B cell (primary cell): ENCODE results near the gene SLAMF6. TPM values are rescaled to one million over a fixed set of nuclear protein-coding genes. Genes with fewer than 3 reads are reported as not detected.
"Not testable (repeated sequence)": the region's sequence is repeated elsewhere in the genome, so short reads cannot be mapped to it uniquely, and the experiment has no call there.

Source experiments
- ATAC-seq: fragments of 200-7000 bp; cut with Tn5 transposase; one replicate; pipeline ENCODE4 v1.10.0; 2021; ENCODE audit warnings: low read depth, mild to moderate bottlenecking, moderate number of reproducible peaks, moderate library complexity
- CTCF ChIA-PET: fragments of 350-600 bp; sonication (Branson Sonifier 250); formaldehyde crosslinking; loops from one replicate; lab custom pipeline; 2021; ENCODE audit warnings: antibody characterized with exemption, inconsistent platforms; lab: Charles Lee
- POLR2A ChIA-PET: fragments of 350-600 bp; sonication (Branson Sonifier 250); formaldehyde crosslinking; loops from one replicate; lab custom pipeline; 2021; ENCODE audit warnings: antibody characterized with exemption; lab: Charles Lee
- DNase-seq: peaks from one replicate; pipeline ENCODE4 v3.0.0; 2013
- H2AFZ ChIP-seq: 2 replicates; pipeline ENCODE4 v1.6.1; 2012; ENCODE audit warnings: mild to moderate bottlenecking, low read depth, low read length; ENCODE audit not compliant: insufficient read depth, poor library complexity, severe bottlenecking
- H3K27ac ChIP-seq, 2 donors: 1 replicate in 1 of 2; 2 replicates in 1 of 2; pipeline ENCODE4 v1.5.1; 2012 to 2013; ENCODE audit warnings: low read length in 2 of 2, mild to moderate bottlenecking in 2 of 2, moderate library complexity in 1 of 2
- H3K27me3 ChIP-seq, 4 experiments: fragments of 200-600 bp in 1 of 4; sonication (generic) in 1 of 4; replicated peaks in 1 of 4; 1 replicate in 2 of 4; 2 replicates in 2 of 4; pipeline versions ENCODE4 v1.6.1 to v1.7.0; 2013 to 2016; ENCODE audit warnings: low read length in 3 of 4, mild to moderate bottlenecking in 2 of 4, mixed read lengths in 1 of 4, moderate library complexity in 1 of 4; ENCODE audit not compliant: insufficient read depth in 4 of 4, control insufficient read depth in 3 of 4; ENCODE audit errors: control extremely low read depth in 1 of 4
- H3K36me3 ChIP-seq, 2 experiments: replicated peaks in 1 of 2; 1 replicate in 1 of 2; 2 replicates in 1 of 2; pipeline versions ENCODE4 v1.6.1 to v1.7.1; 2013; ENCODE audit warnings: low read length in 1 of 2; ENCODE audit not compliant: insufficient read depth in 2 of 2, control insufficient read depth in 1 of 2; ENCODE audit errors: control extremely low read depth in 1 of 2, extremely low read depth in 1 of 2
- H3K4me1 ChIP-seq, 2 donors: fragments of 200-600 bp in 1 of 2; sonication (generic) in 1 of 2; 1 replicate in 1 of 2; 2 replicates in 1 of 2; pipeline versions ENCODE4 v1.5.1 to v1.6.1; 2013 to 2017; ENCODE audit warnings: low read length in 2 of 2; ENCODE audit not compliant: control insufficient read depth in 2 of 2, insufficient read depth in 2 of 2
- H3K4me2 ChIP-seq: replicated peaks from 2 replicates; pipeline ENCODE3; 2012; ENCODE audit warnings: mild to moderate bottlenecking, low read depth, low read length; ENCODE audit not compliant: poor library complexity, severe bottlenecking
- H3K4me3 ChIP-seq, 5 experiments: fragments of 200-600 bp in 1 of 5; sonication (generic) in 1 of 5; 1 replicate in 3 of 5; 2 replicates in 2 of 5; pipeline versions ENCODE4 v1.5.1 to v1.7.0; 2011 to 2016; ENCODE audit warnings: low read length in 4 of 5, mild to moderate bottlenecking in 4 of 5, low read depth in 2 of 5, control low read depth in 1 of 5, moderate library complexity in 1 of 5; ENCODE audit not compliant: insufficient read depth in 1 of 5; ENCODE audit errors: control extremely low read depth in 1 of 5, extremely low read depth in 1 of 5
- H3K79me2 ChIP-seq: fragments of 200-600 bp; sonication (generic); one replicate; pipeline ENCODE4 v1.6.0; 2016; ENCODE audit warnings: low read length; ENCODE audit not compliant: control insufficient read depth, insufficient read depth
- H3K9ac ChIP-seq: fragments of 200-600 bp; sonication (generic); 2 replicates; pipeline ENCODE4 v1.6.1; 2017; ENCODE audit warnings: mild to moderate bottlenecking, low read length, moderate library complexity
- H3K9me3 ChIP-seq, 3 donors: one replicate each; pipeline versions ENCODE4 v1.6.1 to v1.7.1; 2013; ENCODE audit warnings: low read length in 2 of 3; ENCODE audit not compliant: control insufficient read depth in 2 of 3, insufficient read depth in 1 of 3; ENCODE audit errors: control extremely low read depth in 1 of 3
- H4K20me1 ChIP-seq: 2 replicates; pipeline ENCODE4 v1.6.0; 2012; ENCODE audit warnings: mild to moderate bottlenecking, low read length; ENCODE audit not compliant: insufficient read depth, control insufficient read depth, poor library complexity, severe bottlenecking
- H3K27ac Mint-ChIP-seq: one replicate; pipeline ENCODE4 v1.8.0; 2021; ENCODE audit warnings: mixed read lengths
- H3K27me3 Mint-ChIP-seq: one replicate; pipeline ENCODE4 v1.8.0; 2021; ENCODE audit warnings: mixed read lengths
- H3K4me1 Mint-ChIP-seq: one replicate; pipeline ENCODE4 v1.8.0; 2021; ENCODE audit warnings: mixed read lengths
- H3K4me3 Mint-ChIP-seq: one replicate; pipeline ENCODE4 v1.8.0; 2021; ENCODE audit warnings: mixed read lengths
- H3K9me3 Mint-ChIP-seq: one replicate; pipeline ENCODE4 v1.8.0; 2022; ENCODE audit warnings: mixed read lengths; ENCODE audit not compliant: insufficient read depth
- EZH2 ChIP-seq: IDR thresholded peaks from 2 replicates; pipeline ENCODE4 v1.6.1; 2012; ENCODE audit warnings: borderline replicate concordance, low read depth, mild to moderate bottlenecking, moderate library complexity, low read length; ENCODE audit not compliant: insufficient read depth, poor library complexity, severe bottlenecking
- WGBS: methylation state at CpG from one replicate; pipeline ENCODE4 v1.1.5; 2013; ENCODE audit warnings: missing lambda C conversion rate; ENCODE audit not compliant: insufficient coverage; 5-methylcytosine and 5-hydroxymethylcytosine counted together
- intact Hi-C: fragments of 100-400 bp; cut with micrococcal nuclease; formaldehyde crosslinking; loops from one replicate; pipeline ENCODE4 v1.10.0; 2022
- polyA plus RNA-seq: library from polyadenylated mRNA; depleted of rRNA; stranded (reverse); fragments of >200 nt; gene quantifications from 2 replicates; pipeline ENCODE4 v1.2.3, GENCODE V29; 2012
- total RNA-seq, 2 donors: library from RNA; stranded (reverse); fragments of 120-200 nt in 1 of 2; gene quantifications; 1 replicate in 1 of 2; 2 replicates in 1 of 2; pipeline versions ENCODE4 v1.2.3 to v1.2.4, GENCODE V29; 2013 to 2022
- TF ChIP-seq, protein P1 (sequence below): fragments of 200-600 bp; IDR thresholded peaks from one replicate; pipeline ENCODE4 v1.8.0; 2022; ENCODE audit warnings: antibody characterized with exemption, mild to moderate bottlenecking

Gene SLAMF6
- total and polyA plus RNA-seq, 2 donors (not counting 1 experiment from before 2014, with no cell fraction given), result 64.8 to 79.6 TPM

DNA sequence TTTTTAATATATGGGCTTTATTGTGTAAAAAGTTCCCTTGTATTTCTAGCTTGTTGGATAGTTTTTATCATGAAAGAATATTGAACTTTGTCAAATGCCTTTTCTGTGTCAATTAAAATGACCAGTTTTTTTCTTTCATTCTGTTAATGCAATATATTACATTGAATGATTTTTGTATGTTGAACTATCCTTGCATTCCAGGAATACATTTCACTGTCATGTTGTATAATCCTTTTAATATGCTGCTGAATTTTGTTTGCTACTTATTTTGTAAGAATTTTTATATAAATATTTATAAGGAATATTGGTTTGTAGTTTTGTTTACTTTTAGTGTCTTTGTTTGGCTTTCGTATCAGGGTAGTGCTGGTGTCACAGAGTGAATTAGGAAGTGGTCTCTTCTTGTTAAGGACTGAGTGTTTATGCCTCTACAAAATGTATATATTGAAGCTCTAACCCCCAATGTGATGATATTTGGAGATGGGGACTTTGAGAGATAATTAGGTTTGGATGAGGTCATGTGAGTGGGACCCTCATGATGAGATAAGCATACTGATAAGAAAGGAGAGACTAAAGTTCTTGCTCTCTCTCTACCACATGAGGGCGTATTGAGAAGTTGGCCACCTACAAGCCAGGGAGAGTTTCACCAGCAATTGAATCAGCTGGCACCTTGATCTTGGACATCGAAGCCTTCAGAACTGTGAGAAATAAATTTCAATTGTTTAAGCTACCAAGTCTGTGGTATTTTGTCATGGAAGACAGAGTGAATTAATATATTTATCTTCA, 12.0 kb upstream of the SLAMF6 start:
- Histone ChIP-seq H3K4me3 (no peak overlapping the region), H3K9me3 (peaks cover 11 to 31% (median 16%) of the 10 kb centered on the region in 3 donors), H3K9ac (no peak overlapping the region), H3K79me2 (peaks cover 16% of the 10 kb centered on the region), H3K36me3 (no peaks in the 10 kb centered on the region), H3K4me2 (no peak overlapping the region), H3K4me1 (peaks cover 14 to 15% of the 10 kb centered on the region in 2 donors), H4K20me1 (no peaks in the 10 kb centered on the region), H2AFZ (no peak overlapping the region), H3K27ac (no peak overlapping the region), H3K27me3 (no peaks in the 10 kb centered on the region)
- Mint-ChIP-seq H3K27ac (no peak overlapping the region), H3K4me1 (peaks cover 16% of the 10 kb centered on the region), H3K27me3 (no peaks in the 10 kb centered on the region), H3K9me3 (peaks cover 6% of the 10 kb centered on the region), H3K4me3 (no peak overlapping the region)
- intact Hi-C loops, result no loop called here
- ATAC-seq, result no peak
- ChIA-PET POLR2A (no interaction called here), CTCF (interaction anchor here (2.0 kb wide), 1 partner anchor 9 kb away, joined by 6 read pairs; no protein-coding TSS in a partner anchor)
- TF ChIP-seq EZH2, result no peak
- TF ChIP-seq, protein P1, sequence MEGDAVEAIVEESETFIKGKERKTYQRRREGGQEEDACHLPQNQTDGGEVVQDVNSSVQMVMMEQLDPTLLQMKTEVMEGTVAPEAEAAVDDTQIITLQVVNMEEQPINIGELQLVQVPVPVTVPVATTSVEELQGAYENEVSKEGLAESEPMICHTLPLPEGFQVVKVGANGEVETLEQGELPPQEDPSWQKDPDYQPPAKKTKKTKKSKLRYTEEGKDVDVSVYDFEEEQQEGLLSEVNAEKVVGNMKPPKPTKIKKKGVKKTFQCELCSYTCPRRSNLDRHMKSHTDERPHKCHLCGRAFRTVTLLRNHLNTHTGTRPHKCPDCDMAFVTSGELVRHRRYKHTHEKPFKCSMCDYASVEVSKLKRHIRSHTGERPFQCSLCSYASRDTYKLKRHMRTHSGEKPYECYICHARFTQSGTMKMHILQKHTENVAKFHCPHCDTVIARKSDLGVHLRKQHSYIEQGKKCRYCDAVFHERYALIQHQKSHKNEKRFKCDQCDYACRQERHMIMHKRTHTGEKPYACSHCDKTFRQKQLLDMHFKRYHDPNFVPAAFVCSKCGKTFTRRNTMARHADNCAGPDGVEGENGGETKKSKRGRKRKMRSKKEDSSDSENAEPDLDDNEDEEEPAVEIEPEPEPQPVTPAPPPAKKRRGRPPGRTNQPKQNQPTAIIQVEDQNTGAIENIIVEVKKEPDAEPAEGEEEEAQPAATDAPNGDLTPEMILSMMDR, result no peak
- WGBS, result 100% methylated on average over 1 of the region's 3 CpGs
- no peak for DNase-seq

DNA sequence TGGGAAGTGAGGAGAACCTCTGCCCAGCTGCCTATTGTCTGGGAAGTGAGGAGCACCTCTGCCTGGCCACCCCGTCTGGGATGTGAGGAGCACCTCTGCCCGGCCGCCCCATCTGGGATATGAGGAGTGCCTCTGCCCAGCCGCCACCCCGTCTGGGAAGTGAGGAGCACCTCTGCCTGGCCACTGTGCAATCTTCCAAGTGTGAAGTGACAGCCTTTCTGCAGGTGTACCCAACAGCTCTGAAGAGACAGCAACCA, 9.4 kb upstream of the SLAMF6 start:
- H3K27ac Mint-ChIP-seq, H3K36me3 ChIP-seq, intact Hi-C loops, POLR2A ChIA-PET, H3K4me3 ChIP-seq, H3K4me2 ChIP-seq, ATAC-seq, H4K20me1 ChIP-seq, CTCF ChIA-PET, H2AFZ ChIP-seq, H3K4me1 ChIP-seq, DNase-seq, H3K27me3 ChIP-seq, H3K27ac ChIP-seq, H3K27me3 Mint-ChIP-seq, H3K79me2 ChIP-seq, H3K4me3 Mint-ChIP-seq, H3K9ac ChIP-seq: not testable (repeated sequence)
- H3K9me3 ChIP-seq, result peaks cover 11 to 31% (median 16%) of the 10 kb centered on the region in 3 donors
- Mint-ChIP-seq H3K9me3 (peaks cover 16% of the 10 kb centered on the region), H3K4me1 (peaks cover 18% of the 10 kb centered on the region)
- WGBS, result 100% methylated on average over 5 of the region's 5 CpGs

DNA sequence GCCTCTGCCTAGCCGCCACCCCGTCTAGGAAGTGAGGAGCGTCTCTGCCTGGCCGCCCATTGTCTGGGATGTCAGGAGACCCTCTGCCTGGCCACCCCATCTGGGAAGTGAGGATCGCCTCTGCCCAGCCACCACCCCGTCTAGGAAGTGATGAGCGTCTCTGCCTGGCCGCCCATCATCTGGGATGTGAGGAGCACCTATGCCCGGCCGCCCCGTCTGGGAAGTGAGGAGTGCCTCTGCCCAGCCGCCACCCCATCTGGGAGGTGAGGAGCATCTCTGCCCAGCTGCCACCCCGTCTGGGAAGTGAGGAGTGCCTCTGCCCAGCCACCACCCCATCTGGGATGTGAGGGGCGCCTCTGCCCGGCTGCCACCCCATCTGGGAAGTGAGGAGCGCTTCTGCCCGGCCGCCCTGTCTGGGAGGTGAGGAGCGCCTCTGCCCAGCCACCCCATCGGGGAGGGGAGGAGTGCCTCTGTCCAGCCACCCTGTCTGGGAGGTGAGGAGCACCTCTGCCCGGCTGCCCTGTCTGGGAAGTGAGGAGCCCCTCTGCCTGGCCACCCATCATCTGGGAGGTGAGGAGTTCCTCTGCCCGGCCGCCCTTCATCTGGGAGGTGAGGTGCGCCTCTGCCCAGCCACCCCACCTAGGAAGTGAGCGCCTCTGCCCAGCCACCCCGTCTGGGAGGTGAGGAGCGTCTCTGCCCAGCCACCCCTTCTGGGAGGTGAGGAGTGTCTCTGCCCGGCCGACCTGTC, 8.9 kb upstream of the SLAMF6 start:
- H3K4me2 ChIP-seq, DNase-seq, CTCF ChIA-PET, POLR2A ChIA-PET, H3K4me3 ChIP-seq, H4K20me1 ChIP-seq, H3K27me3 Mint-ChIP-seq, intact Hi-C loops, H2AFZ ChIP-seq, H3K27me3 ChIP-seq, H3K36me3 ChIP-seq, H3K4me1 ChIP-seq, H3K4me3 Mint-ChIP-seq, H3K27ac ChIP-seq, H3K79me2 ChIP-seq, H3K9ac ChIP-seq, H3K27ac Mint-ChIP-seq, ATAC-seq: not testable (repeated sequence)
- H3K9me3 ChIP-seq, result peaks cover 11 to 30% (median 16%) of the 10 kb centered on the region in 3 donors
- H3K4me1 Mint-ChIP-seq, result peaks cover 18% of the 10 kb centered on the region
- H3K9me3 Mint-ChIP-seq, result peaks cover 16% of the 10 kb centered on the region
- 97% methylated on average over 24 of the region's 29 CpGs for WGBS
